Measurements from ENCODE around the gene GAS5.

The GAS5 gene

GRCh38 chr1:173852105-173852504, 15.7 kb downstream of the GAS5 start:
- DNase-seq (ENCODE audit: low spot score), result no peak
- no peak for TF ChIP-seq CTCF (IDR thresholded peaks at IDR 0.05; ENCODE audit: borderline replicate concordance, control extremely low read depth, extremely low read depth, insufficient read depth, missing control alignments)
- in situ Hi-C loops (cut with MboI; ENCODE audit: low sequenced_read_pairs, unreplicated experiment), result no loop called here

GRCh38 chr1:173832748-173833147, 35.0 kb downstream of the GAS5 start:
- no peak for TF ChIP-seq CTCF (IDR thresholded peaks at IDR 0.05; ENCODE audit: borderline replicate concordance, control extremely low read depth, extremely low read depth, insufficient read depth, missing control alignments)
- in situ Hi-C loops (cut with MboI; ENCODE audit: low sequenced_read_pairs, unreplicated experiment), result no loop called here
- DNase-seq (ENCODE audit: low spot score), result no peak

- DNase-seq (ENCODE audit: low spot score), result no peak
- in situ Hi-C loops (cut with MboI; ENCODE audit: low sequenced_read_pairs, unreplicated experiment), result loop anchor here (10.0 kb wide), 1 partner anchor 393 kb away; no protein-coding TSS in a partner anchor
Observed at GRCh38 chr1:173827611-173828010, 40.2 kb downstream of the GAS5 start.

GRCh38 chr1:173824315-173825081, 43.3 kb downstream of the GAS5 start, which contains the start of the genes CENPL and DARS2:
TSS of gene CENPL (minus strand) at chr1:173824883. CDS start at chr1:173811299, 13,584 bp downstream.
TSS of gene DARS2 (plus strand) at chr1:173824673. CDS start at chr1:173825230, 557 bp downstream.
- DNase-seq (ENCODE audit: low spot score), result peak; percentile 89
- in situ Hi-C loops (cut with MboI; ENCODE audit: low sequenced_read_pairs, unreplicated experiment), result loop anchor here (10.0 to 25.0 kb wide), 2 partner anchors 390 to 1087 kb away; no protein-coding TSS in a partner anchor
- TF ChIP-seq CTCF (IDR thresholded peaks at IDR 0.05; ENCODE audit: borderline replicate concordance, control extremely low read depth, extremely low read depth, insufficient read depth, missing control alignments), result no peak

More at GRCh38 chr1:173827611-173828010, 40.2 kb downstream of the GAS5 start:
- TF ChIP-seq CTCF (IDR thresholded peaks at IDR 0.05; ENCODE audit: borderline replicate concordance, control extremely low read depth, extremely low read depth, insufficient read depth, missing control alignments), result no peak

- in situ Hi-C loops (cut with MboI; ENCODE audit: low sequenced_read_pairs, unreplicated experiment), result loop anchor here (10.0 to 25.0 kb wide), 2 partner anchors 389 to 1087 kb away; no protein-coding TSS in a partner anchor
- DNase-seq (ENCODE audit: low spot score), result peak; percentile 17
- no peak for TF ChIP-seq CTCF (IDR thresholded peaks at IDR 0.05; ENCODE audit: borderline replicate concordance, control extremely low read depth, extremely low read depth, insufficient read depth, missing control alignments)
Observed at GRCh38 chr1:173823781-173824314, 43.9 kb downstream of the GAS5 start.

- no peak for TF ChIP-seq CTCF (IDR thresholded peaks at IDR 0.05; ENCODE audit: borderline replicate concordance, control extremely low read depth, extremely low read depth, insufficient read depth, missing control alignments)
- no peak for DNase-seq (ENCODE audit: low spot score)
- in situ Hi-C loops (cut with MboI; ENCODE audit: low sequenced_read_pairs, unreplicated experiment), result loop anchor here (10.0 to 25.0 kb wide), 2 partner anchors 387 to 1084 kb away; no protein-coding TSS in a partner anchor
Observed at GRCh38 chr1:173821680-173822079, 46.1 kb downstream of the GAS5 start.
